Measurements from ENCODE around the gene NFKBIL1.

- TF ChIP-seq, protein P1, sequence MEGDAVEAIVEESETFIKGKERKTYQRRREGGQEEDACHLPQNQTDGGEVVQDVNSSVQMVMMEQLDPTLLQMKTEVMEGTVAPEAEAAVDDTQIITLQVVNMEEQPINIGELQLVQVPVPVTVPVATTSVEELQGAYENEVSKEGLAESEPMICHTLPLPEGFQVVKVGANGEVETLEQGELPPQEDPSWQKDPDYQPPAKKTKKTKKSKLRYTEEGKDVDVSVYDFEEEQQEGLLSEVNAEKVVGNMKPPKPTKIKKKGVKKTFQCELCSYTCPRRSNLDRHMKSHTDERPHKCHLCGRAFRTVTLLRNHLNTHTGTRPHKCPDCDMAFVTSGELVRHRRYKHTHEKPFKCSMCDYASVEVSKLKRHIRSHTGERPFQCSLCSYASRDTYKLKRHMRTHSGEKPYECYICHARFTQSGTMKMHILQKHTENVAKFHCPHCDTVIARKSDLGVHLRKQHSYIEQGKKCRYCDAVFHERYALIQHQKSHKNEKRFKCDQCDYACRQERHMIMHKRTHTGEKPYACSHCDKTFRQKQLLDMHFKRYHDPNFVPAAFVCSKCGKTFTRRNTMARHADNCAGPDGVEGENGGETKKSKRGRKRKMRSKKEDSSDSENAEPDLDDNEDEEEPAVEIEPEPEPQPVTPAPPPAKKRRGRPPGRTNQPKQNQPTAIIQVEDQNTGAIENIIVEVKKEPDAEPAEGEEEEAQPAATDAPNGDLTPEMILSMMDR (IDR thresholded peaks at IDR 0.05; ENCODE audit: insufficient read depth, low read length), result no peak
- no peak for TF ChIP-seq SPI1 (IDR thresholded peaks at IDR 0.05; ENCODE audit: borderline replicate concordance, low read depth)
Measured at GRCh38 chr6:31592396-31592771, 45.0 kb downstream of the NFKBIL1 start.
